ENCODE data around the gene SLC25A38. TPM values are rescaled to one million over a fixed set of nuclear protein-coding genes. Genes with fewer than 3 reads are reported as not detected.

The SLC25A38 gene
- total RNA-seq, 1 experiment from 2014 or later, result 48.2 TPM

DNA sequence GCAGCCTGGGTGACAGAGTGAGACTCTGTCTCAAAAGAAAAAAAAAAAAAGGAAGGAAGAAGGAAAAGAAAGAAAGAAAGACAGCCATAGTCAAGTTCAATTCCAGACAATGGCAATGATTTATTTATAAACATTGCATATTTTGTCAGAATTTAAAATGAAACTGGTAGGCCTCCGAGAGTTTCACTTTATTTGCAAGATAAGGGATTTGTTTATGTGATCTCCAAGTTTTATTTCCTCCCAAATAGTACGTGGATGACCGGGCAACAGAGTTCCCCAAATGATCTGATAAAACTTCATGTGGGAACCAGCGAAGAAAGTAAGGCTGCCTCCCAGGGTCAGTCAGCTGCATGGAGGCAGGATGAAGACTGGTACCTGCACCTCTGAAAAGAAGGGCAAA, 55.7 kb downstream of the SLC25A38 start:
- Histone ChIP-seq H3K27ac (ENCODE audit: insufficient read length, low read depth, low read length) (no peak overlapping the region), H3K56ac (ENCODE audit: insufficient read length, low read depth, low read length) (no peak overlapping the region)
- H3K36me3 Mint-ChIP-seq (ENCODE audit: insufficient read depth in 1 of 3, low read depth in 3 of 3), result no peaks in the 10 kb centered on the region

More for the DNA sequence above, 55.7 kb downstream of the SLC25A38 start:
- Histone ChIP-seq H3K4me1 (ENCODE audit: insufficient read depth, low read length) (no peaks in the 10 kb centered on the region), H4K91ac (ENCODE audit: insufficient read length, low read depth, low read length) (no peak overlapping the region), H3K18ac (ENCODE audit: insufficient read length, low read depth, low read length) (no peak overlapping the region), H3K23ac (ENCODE audit: insufficient read length, low read depth, low read length) (no peak overlapping the region), H4K8ac (replicated peaks; ENCODE audit: insufficient read length, low read depth, low read length) (no peak overlapping the region), H2BK15ac (ENCODE audit: low read depth, low read length) (no peak overlapping the region), H3K14ac (ENCODE audit: insufficient read depth, low read length) (no peak overlapping the region), H2AFZ (ENCODE audit: low read length) (no peak overlapping the region), H3K27me3 (ENCODE audit: insufficient read depth, low read length) (no peaks in the 10 kb centered on the region), H2BK20ac (ENCODE audit: low read depth, low read length, poor library complexity, severe bottlenecking) (no peak overlapping the region), H3K23me2 (ENCODE audit: insufficient read length, low read depth, low read length, poor library complexity, severe bottlenecking) (no peaks in the 10 kb centered on the region), H3K79me2 (ENCODE audit: insufficient read depth, low read length) (no peaks in the 10 kb centered on the region), H2BK120ac (ENCODE audit: low read depth, low read length, poor library complexity, severe bottlenecking) (no peak overlapping the region), H3K4ac (ENCODE audit: low read depth, low read length) (no peak overlapping the region), H3K4me2 (ENCODE audit: insufficient read depth, insufficient read length, low read length) (no peak overlapping the region), H3K79me1 (ENCODE audit: insufficient read depth, low read depth, low read length, poor library complexity, severe bottlenecking) (no peaks in the 10 kb centered on the region), H3K9ac (ENCODE audit: extremely low read depth, insufficient read length, low read length) (no peak overlapping the region), H4K20me1 (ENCODE audit: control insufficient read depth, insufficient read depth, insufficient read length) (no peaks in the 10 kb centered on the region), H3T11ph (ENCODE audit: low read length) (no peak overlapping the region), H2BK5ac (ENCODE audit: insufficient read length, low read length) (no peak overlapping the region), H2AK5ac (ENCODE audit: insufficient read length, low read length) (no peak overlapping the region), H3K9me3 (ENCODE audit: control insufficient read depth, low read depth, low read length) (no peaks in the 10 kb centered on the region), H4K5ac (ENCODE audit: insufficient read length, low read depth, low read length) (no peak overlapping the region), H2BK12ac (ENCODE audit: insufficient read length, low read depth, low read length) (no peak overlapping the region)
- H3K27ac Mint-ChIP-seq, result peak overlapping the region in 1 of 3 experiments; percentile 70; a peak in 1 of 7 replicates
- TF ChIP-seq, protein P1, sequence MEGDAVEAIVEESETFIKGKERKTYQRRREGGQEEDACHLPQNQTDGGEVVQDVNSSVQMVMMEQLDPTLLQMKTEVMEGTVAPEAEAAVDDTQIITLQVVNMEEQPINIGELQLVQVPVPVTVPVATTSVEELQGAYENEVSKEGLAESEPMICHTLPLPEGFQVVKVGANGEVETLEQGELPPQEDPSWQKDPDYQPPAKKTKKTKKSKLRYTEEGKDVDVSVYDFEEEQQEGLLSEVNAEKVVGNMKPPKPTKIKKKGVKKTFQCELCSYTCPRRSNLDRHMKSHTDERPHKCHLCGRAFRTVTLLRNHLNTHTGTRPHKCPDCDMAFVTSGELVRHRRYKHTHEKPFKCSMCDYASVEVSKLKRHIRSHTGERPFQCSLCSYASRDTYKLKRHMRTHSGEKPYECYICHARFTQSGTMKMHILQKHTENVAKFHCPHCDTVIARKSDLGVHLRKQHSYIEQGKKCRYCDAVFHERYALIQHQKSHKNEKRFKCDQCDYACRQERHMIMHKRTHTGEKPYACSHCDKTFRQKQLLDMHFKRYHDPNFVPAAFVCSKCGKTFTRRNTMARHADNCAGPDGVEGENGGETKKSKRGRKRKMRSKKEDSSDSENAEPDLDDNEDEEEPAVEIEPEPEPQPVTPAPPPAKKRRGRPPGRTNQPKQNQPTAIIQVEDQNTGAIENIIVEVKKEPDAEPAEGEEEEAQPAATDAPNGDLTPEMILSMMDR (conservative IDR thresholded peaks at IDR 0.05), result no peak
- DNase-seq, result no peak
- no peaks in the 10 kb centered on the region for H3K9me3 Mint-ChIP-seq
- no peak overlapping the region for H3K4me3 Mint-ChIP-seq
- no CpG with 5 or more reads among the region's 4 CpGs for WGBS (ENCODE audit: extremely low coverage, insufficient read length, low lambda C conversion rate)
- H3K27me3 Mint-ChIP-seq (ENCODE audit: low read depth), result no peaks in the 10 kb centered on the region; the same call in 1 of the 2 replicates
- H3K4me1 Mint-ChIP-seq, result peaks cover 6 to 11% of the 10 kb centered on the region in 2 experiments; a peak in 3 of 4 replicates

Measured in H9 (cell line).